A673 (cell line): ENCODE measurements around the gene LAMB3. TPM values are rescaled to one million over a fixed set of nuclear protein-coding genes. Genes with fewer than 3 reads are reported as not detected.
"Not testable (repeated sequence)": the region's sequence is repeated elsewhere in the genome, so short reads cannot be mapped to it uniquely, and the experiment has no call there.

Experiments
- Bru-seq: library from RNA; stranded (reverse); fragments of 400-500 nt; gene quantifications from one replicate; lab custom pipeline; 2021; lab: Mats Ljungman, UMichigan
- BruChase-seq, 2 experiments: library from RNA; stranded (reverse); fragments of 400-500 nt; gene quantifications; one replicate each; lab custom pipeline; 2021; lab: Mats Ljungman, UMichigan
- BruUV-seq: library from RNA; stranded (reverse); fragments of 400-500 nt; replicated peaks from 2 replicates; lab custom pipeline; 2021; lab: Mats Ljungman, UMichigan
- CTCF ChIA-PET: fragments of 300-600 bp; sonication (Branson Sonifier 250); formaldehyde crosslinking; loops from one replicate; lab custom pipeline; 2022; ENCODE audit warnings: antibody characterized with exemption; lab: Charles Lee
- POLR2A ChIA-PET: fragments of 300-600 bp; sonication (Branson Sonifier 250); formaldehyde crosslinking; loops from one replicate; lab custom pipeline; 2022; ENCODE audit warnings: antibody characterized with exemption; ENCODE audit not compliant: low non-redundant PET; lab: Charles Lee
- DNase-seq: peaks from one replicate; pipeline ENCODE4 v3.0.0-alpha.2; 2015; ENCODE audit warnings: low spot score
- H3K27ac ChIP-seq: fragments of 200-600 bp; sonication (generic); 2 replicates; pipeline ENCODE4 v1.5.1; 2016; ENCODE audit warnings: mixed run types, low read depth, mild to moderate bottlenecking, mixed read lengths, antibody characterized with exemption, low read length; ENCODE audit not compliant: poor library complexity, severe bottlenecking
- H3K27me3 ChIP-seq: fragments of 200-600 bp; sonication (generic); replicated peaks from 2 replicates; pipeline ENCODE4 v1.6.1; 2017; ENCODE audit warnings: mixed run types, low read depth, mild to moderate bottlenecking, mixed read lengths, antibody characterized with exemption, low read length; ENCODE audit not compliant: insufficient read depth, poor library complexity
- H3K36me3 ChIP-seq: fragments of 200-600 bp; sonication (generic); 2 replicates; pipeline ENCODE4 v1.6.1; 2016; ENCODE audit warnings: mixed run types, mild to moderate bottlenecking, mixed read lengths, antibody characterized with exemption, low read length; ENCODE audit not compliant: insufficient read depth, poor library complexity, severe bottlenecking
- H3K4me1 ChIP-seq: fragments of 200-600 bp; sonication (generic); 2 replicates; pipeline ENCODE4 v1.6.1; 2017; ENCODE audit warnings: mixed run types, mild to moderate bottlenecking, mixed read lengths, antibody characterized with exemption, low read length; ENCODE audit not compliant: insufficient read depth, poor library complexity, severe bottlenecking
- H3K4me3 ChIP-seq: fragments of 200-600 bp; sonication (generic); 2 replicates; pipeline ENCODE4 v1.5.1; 2016; ENCODE audit warnings: low read depth, mixed run types, mild to moderate bottlenecking, mixed read lengths, low read length; ENCODE audit not compliant: poor library complexity, severe bottlenecking
- H3K9me3 ChIP-seq: fragments of 200-600 bp; sonication (generic); 2 replicates; pipeline ENCODE4 v1.6.1; 2016; ENCODE audit warnings: mixed run types, low read depth, mild to moderate bottlenecking, mixed read lengths, antibody characterized with exemption, low read length; ENCODE audit not compliant: poor library complexity, severe bottlenecking
- CTCF ChIP-seq: fragments of 300-800, 200-600 bp; sonication (generic); conservative IDR thresholded peaks from 2 replicates; pipeline ENCODE4 v1.5.1; 2017; ENCODE audit warnings: low read depth, mild to moderate bottlenecking, antibody characterized with exemption, low read length, moderate library complexity, mixed read lengths
- EZH2 ChIP-seq: fragments of 200-600 bp; sonication (generic); IDR thresholded peaks from 2 replicates; pipeline ENCODE4 v1.6.1; 2017; ENCODE audit warnings: borderline replicate concordance, low read depth, mild to moderate bottlenecking, mixed read lengths, antibody characterized with exemption, low read length; ENCODE audit not compliant: poor library complexity, severe bottlenecking
- intact Hi-C: fragments of 100-400 bp; cut with micrococcal nuclease; formaldehyde crosslinking; loops from one replicate; pipeline ENCODE4 v1.10.0; 2022; ENCODE audit not compliant: unreplicated experiment
- long read RNA-seq: library from polyadenylated mRNA; stranded (forward); transcript quantifications from one replicate; pipeline ENCODE4 v2.0.0, GENCODE V29; 2022
- total RNA-seq: library from RNA; stranded (reverse); gene quantifications from 2 replicates; pipeline ENCODE4 v1.2.3, GENCODE V29; 2021

LAMB3 gene
- total RNA-seq (8.1 and 12.7 TPM in 2 replicates), Bru-seq, nascent RNA (percentile 44 among the genes with signal in this experiment), BruChase-seq, experiment 1, labeled RNA remaining after a 2-hour chase (percentile 33 among the genes with signal in this experiment), BruChase-seq, experiment 2, labeled RNA remaining after a 6-hour chase (percentile 46 among the genes with signal in this experiment)
- long read RNA-seq, partial matches to known transcripts: 16 of 36 reads
- long read RNA-seq, other reads (novel, unspliced or antisense): 20 of 36 reads

DNA sequence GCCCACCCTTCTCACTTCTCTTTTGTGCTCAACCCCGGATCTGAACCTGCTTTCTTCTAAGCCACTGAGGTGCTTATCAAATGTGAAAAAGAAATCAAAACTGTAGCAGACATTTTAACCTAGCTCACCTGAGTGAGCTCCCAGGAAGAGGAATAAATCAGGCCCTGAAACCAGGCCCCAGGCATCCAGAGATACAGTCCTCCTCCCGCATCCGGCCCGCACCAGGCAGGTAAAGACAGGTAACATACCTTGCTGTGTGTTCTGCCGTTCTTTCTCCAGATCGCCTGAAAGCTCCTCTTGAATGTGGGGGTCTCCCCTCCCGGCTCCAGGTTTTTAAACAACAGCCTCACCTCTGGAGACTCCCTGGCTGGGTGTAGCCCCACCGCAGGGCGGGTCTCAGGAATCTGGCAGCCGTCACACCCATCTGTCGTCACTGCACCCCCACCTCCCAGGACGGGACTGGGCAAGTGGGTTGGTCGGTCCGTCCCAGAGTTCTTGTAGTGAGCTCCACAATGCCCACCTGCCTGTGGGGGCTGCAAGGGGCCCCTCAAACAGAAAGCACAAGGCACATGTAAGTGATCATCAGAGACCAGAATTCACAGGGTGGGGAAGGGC is at the start of gene LAMB3:
LAMB3 (minus strand) TSS at position 305 of the 615 bp plus-strand sequence. CDS start 1,481 bp downstream, outside the sequence.
- no TSS peak for BruUV-seq
- Histone ChIP-seq H3K36me3 (no peaks in the 10 kb centered on the region), H3K4me1 (peaks cover 32% of the 10 kb centered on the region), H3K9me3 (no peaks in the 10 kb centered on the region), H3K4me3 (no peak within 1 kb of the TSS), H3K27me3 (no peaks in the 10 kb centered on the region), H3K27ac (peak within 1 kb of the TSS; percentile 39)
- no peak for TF ChIP-seq CTCF
- no peak for TF ChIP-seq EZH2
- DNase-seq: no peak
- ChIA-PET POLR2A (no interaction called here), CTCF (no interaction called here)
- intact Hi-C loops: no loop called here

DNA sequence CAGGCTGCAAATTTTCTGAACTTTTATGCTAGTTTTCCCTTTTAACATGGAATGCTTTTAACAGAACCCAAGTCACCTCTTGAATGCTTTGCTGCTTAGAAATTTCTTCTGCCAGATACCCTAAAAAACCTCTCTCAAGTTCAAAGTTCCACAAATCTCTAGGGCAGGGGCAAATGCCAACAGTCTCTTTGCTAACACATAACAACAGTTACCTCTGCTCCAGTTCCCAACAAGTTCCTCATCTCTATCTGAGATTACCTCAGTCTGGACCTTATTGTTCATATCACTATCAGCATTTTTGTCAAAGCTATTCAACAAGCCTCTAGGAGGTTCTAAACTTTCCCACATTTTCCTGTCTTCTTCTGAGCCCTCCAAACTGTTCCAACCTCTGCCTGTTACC is 48.5 kb upstream of the LAMB3 start:
- CTCF ChIA-PET, H3K9me3 ChIP-seq, POLR2A ChIA-PET, intact Hi-C loops, H3K27ac ChIP-seq, H3K27me3 ChIP-seq, H3K4me3 ChIP-seq, H3K4me1 ChIP-seq, DNase-seq, H3K36me3 ChIP-seq, BruUV-seq: not testable (repeated sequence)

- BruUV-seq: no TSS peak
- POLR2A ChIA-PET: no interaction called here
- Histone ChIP-seq H3K27ac (no peak overlapping the region), H3K4me1 (peaks cover 13% of the 10 kb centered on the region), H3K9me3 (no peaks in the 10 kb centered on the region), H3K27me3 (no peaks in the 10 kb centered on the region), H3K36me3 (no peaks in the 10 kb centered on the region), H3K4me3 (no peak overlapping the region)
- DNase-seq: peak; percentile 12
- CTCF ChIA-PET: no interaction called here
- TF ChIP-seq CTCF (no peak), EZH2 (no peak)
- intact Hi-C loops: loop anchor here (10.0 kb wide), 1 partner anchor 492 kb away; no protein-coding TSS in a partner anchor
These were observed 44.9 kb upstream of the LAMB3 start for GRCh38 chr1:209697126-209697525.

DNA sequence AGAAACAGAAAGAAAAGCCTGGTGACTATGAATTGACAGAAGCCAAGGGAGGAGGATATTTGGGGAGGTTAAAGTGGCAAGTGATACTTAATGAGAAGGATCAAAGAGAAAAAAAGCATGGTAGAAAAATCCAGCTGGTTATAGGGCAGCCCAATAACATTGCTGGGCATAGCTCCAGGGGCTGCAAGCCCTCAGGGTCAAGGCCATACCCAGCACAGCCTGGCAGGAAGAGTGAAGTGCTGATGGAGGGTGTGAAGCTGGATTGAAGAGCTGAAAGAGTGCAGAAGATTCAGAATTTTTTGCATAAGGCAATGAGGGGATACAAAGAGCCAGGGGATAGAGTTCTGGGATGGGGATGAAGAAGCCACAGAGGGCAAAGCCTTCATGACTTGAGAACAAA is 44.4 kb upstream of the LAMB3 start:
- BruUV-seq: no TSS peak
- no peak overlapping the region for H3K27ac ChIP-seq
- CTCF ChIA-PET: no interaction called here

More for the DNA sequence above, 44.4 kb upstream of the LAMB3 start:
- Histone ChIP-seq H3K4me3 (no peak overlapping the region), H3K27me3 (no peaks in the 10 kb centered on the region), H3K4me1 (peaks cover 18% of the 10 kb centered on the region), H3K36me3 (no peaks in the 10 kb centered on the region), H3K9me3 (no peaks in the 10 kb centered on the region)
- intact Hi-C loops: loop anchor here (10.0 kb wide), 1 partner anchor 492 kb away; no protein-coding TSS in a partner anchor
- POLR2A ChIA-PET: no interaction called here
- no peak for DNase-seq
- TF ChIP-seq CTCF: no peak
- TF ChIP-seq EZH2: no peak
